ENCODE data around the gene USP51. TPM values are rescaled to one million over a fixed set of nuclear protein-coding genes. Genes with fewer than 3 reads are reported as not detected.
"Not testable (repeated sequence)": the region's sequence is repeated elsewhere in the genome, so short reads cannot be mapped to it uniquely, and the experiment has no call there.

USP51 gene
- total RNA-seq, 1 experiment from 2014 or later, result 6.8 TPM

DNA sequence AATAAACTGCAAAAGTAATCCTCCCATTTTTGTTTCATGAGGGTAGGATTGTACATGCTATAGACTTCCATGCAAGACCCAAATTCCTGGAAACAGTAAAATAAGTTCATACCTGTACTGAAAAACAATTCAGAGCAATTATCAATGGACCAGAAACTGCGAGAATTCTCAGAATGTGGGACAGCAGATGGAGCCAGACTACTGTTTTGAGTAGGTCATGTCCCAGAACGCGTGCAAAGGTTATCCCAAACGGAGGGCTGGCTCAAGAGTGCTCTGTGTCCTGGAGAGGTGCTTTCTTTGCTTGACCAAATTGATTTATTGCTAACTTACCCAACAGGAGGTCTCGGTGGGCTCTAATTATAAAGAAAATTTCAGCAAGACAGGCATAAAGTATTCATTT lies 39.4 kb downstream of the USP51 start:
- no peak overlapping the region for H3K4me2 ChIP-seq (ENCODE audit: insufficient read depth, insufficient read length, low read length)
- H2BK5ac ChIP-seq (ENCODE audit: insufficient read length, low read length), result no peak overlapping the region
- H3K9me3 ChIP-seq (ENCODE audit: control insufficient read depth, low read depth, low read length), result peaks cover 20% of the 10 kb centered on the region
- no peak overlapping the region for H3K23ac ChIP-seq (ENCODE audit: insufficient read length, low read depth, low read length)
- no peaks in the 10 kb centered on the region for H3K79me2 ChIP-seq (ENCODE audit: insufficient read depth, low read length)
- Mint-ChIP-seq H3K9me3 (peaks cover 59 to 62% of the 10 kb centered on the region in 2 experiments), H3K27ac (no peak overlapping the region), H3K4me3 (no peak overlapping the region; a peak in 1 of 5 replicates), H3K4me1 (peaks cover 4% of the 10 kb centered on the region in 2 experiments; a peak in 3 of 4 replicates), H3K36me3 (ENCODE audit: insufficient read depth in 1 of 3, low read depth in 3 of 3) (peaks cover 0 to 12% (median 0%) of the 10 kb centered on the region in 3 experiments; a peak in 1 of 7 replicates), H3K27me3 (ENCODE audit: low read depth) (peaks cover 5% of the 10 kb centered on the region)
- H3K79me1 ChIP-seq (ENCODE audit: insufficient read depth, low read depth, low read length, poor library complexity, severe bottlenecking), result no peaks in the 10 kb centered on the region
- H2BK20ac ChIP-seq (ENCODE audit: low read depth, low read length, poor library complexity, severe bottlenecking), result no peak overlapping the region
- no peak overlapping the region for H3K56ac ChIP-seq (ENCODE audit: insufficient read length, low read depth, low read length)
- no peak overlapping the region for H3K4ac ChIP-seq (ENCODE audit: low read depth, low read length)
- no peak overlapping the region for H2BK120ac ChIP-seq (ENCODE audit: low read depth, low read length, poor library complexity, severe bottlenecking)
- H3K27me3 ChIP-seq (ENCODE audit: insufficient read depth, low read length), result no peaks in the 10 kb centered on the region
- no peaks in the 10 kb centered on the region for H3K4me1 ChIP-seq (ENCODE audit: insufficient read depth, low read length)
- no peak overlapping the region for H3T11ph ChIP-seq (ENCODE audit: low read length)
- WGBS (ENCODE audit: extremely low coverage, insufficient read length, low lambda C conversion rate), result no CpG with 5 or more reads among the region's 5 CpGs
- H2BK12ac ChIP-seq (ENCODE audit: insufficient read length, low read depth, low read length), result no peak overlapping the region
- peaks cover 9% of the 10 kb centered on the region for H3K23me2 ChIP-seq (ENCODE audit: insufficient read length, low read depth, low read length, poor library complexity, severe bottlenecking)
- DNase-seq, result no peak
- no peaks in the 10 kb centered on the region for H4K20me1 ChIP-seq (ENCODE audit: control insufficient read depth, insufficient read depth, insufficient read length)
- H4K91ac ChIP-seq (ENCODE audit: insufficient read length, low read depth, low read length), result no peak overlapping the region
- H4K8ac ChIP-seq (replicated peaks; ENCODE audit: insufficient read length, low read depth, low read length), result no peak overlapping the region
- H2AFZ ChIP-seq (ENCODE audit: low read length), result no peak overlapping the region
- TF ChIP-seq, protein P1, sequence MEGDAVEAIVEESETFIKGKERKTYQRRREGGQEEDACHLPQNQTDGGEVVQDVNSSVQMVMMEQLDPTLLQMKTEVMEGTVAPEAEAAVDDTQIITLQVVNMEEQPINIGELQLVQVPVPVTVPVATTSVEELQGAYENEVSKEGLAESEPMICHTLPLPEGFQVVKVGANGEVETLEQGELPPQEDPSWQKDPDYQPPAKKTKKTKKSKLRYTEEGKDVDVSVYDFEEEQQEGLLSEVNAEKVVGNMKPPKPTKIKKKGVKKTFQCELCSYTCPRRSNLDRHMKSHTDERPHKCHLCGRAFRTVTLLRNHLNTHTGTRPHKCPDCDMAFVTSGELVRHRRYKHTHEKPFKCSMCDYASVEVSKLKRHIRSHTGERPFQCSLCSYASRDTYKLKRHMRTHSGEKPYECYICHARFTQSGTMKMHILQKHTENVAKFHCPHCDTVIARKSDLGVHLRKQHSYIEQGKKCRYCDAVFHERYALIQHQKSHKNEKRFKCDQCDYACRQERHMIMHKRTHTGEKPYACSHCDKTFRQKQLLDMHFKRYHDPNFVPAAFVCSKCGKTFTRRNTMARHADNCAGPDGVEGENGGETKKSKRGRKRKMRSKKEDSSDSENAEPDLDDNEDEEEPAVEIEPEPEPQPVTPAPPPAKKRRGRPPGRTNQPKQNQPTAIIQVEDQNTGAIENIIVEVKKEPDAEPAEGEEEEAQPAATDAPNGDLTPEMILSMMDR (conservative IDR thresholded peaks at IDR 0.05), result peak; percentile 21; the same call in 1 of the 3 replicates
- H3K9ac ChIP-seq (ENCODE audit: extremely low read depth, insufficient read length, low read length), result no peak overlapping the region
- no peak overlapping the region for H2AK5ac ChIP-seq (ENCODE audit: insufficient read length, low read length)
- H3K18ac ChIP-seq (ENCODE audit: insufficient read length, low read depth, low read length), result no peak overlapping the region
- no peak overlapping the region for H4K5ac ChIP-seq (ENCODE audit: insufficient read length, low read depth, low read length)
- no peak overlapping the region for H2BK15ac ChIP-seq (ENCODE audit: low read depth, low read length)
- H3K27ac ChIP-seq (ENCODE audit: insufficient read length, low read depth, low read length), result no peak overlapping the region
- H3K14ac ChIP-seq (ENCODE audit: insufficient read depth, low read length), result no peak overlapping the region

DNA sequence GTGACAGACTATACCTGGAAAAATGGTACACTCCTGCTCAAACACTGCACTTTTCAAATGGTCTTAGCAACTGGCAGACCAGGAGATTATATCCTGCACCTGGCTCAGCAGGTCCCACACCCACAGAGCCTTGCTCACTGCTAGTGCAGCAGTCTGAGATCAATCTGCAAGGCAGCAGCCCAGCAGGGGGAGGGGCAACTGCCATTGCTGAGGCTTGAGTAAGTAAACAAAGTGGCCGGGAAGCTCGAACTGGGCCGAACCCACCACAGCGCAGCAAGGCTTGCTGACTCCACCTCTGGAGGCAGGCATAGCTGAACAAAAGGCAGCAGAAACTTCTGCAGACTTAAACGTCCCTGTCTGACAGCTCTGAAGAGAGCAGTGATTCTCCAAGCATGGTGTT lies 46.2 kb downstream of the USP51 start:
- not testable (repeated sequence) for H2BK15ac ChIP-seq (ENCODE audit: low read depth, low read length); H3K27ac Mint-ChIP-seq; H4K91ac ChIP-seq (ENCODE audit: insufficient read length, low read depth, low read length); H3K79me2 ChIP-seq (ENCODE audit: insufficient read depth, low read length); DNase-seq; H3K9ac ChIP-seq (ENCODE audit: extremely low read depth, insufficient read length, low read length); H3K4me3 Mint-ChIP-seq; H3K23me2 ChIP-seq (ENCODE audit: insufficient read length, low read depth, low read length, poor library complexity, severe bottlenecking); H3K23ac ChIP-seq (ENCODE audit: insufficient read length, low read depth, low read length); H2BK20ac ChIP-seq (ENCODE audit: low read depth, low read length, poor library complexity, severe bottlenecking); H2AFZ ChIP-seq (ENCODE audit: low read length); H3T11ph ChIP-seq (ENCODE audit: low read length); H2BK120ac ChIP-seq (ENCODE audit: low read depth, low read length, poor library complexity, severe bottlenecking); H3K4me1 Mint-ChIP-seq; H3K4me2 ChIP-seq (ENCODE audit: insufficient read depth, insufficient read length, low read length); H3K4ac ChIP-seq (ENCODE audit: low read depth, low read length); H3K79me1 ChIP-seq (ENCODE audit: insufficient read depth, low read depth, low read length, poor library complexity, severe bottlenecking); H2BK12ac ChIP-seq (ENCODE audit: insufficient read length, low read depth, low read length); H3K4me1 ChIP-seq (ENCODE audit: insufficient read depth, low read length); H4K5ac ChIP-seq (ENCODE audit: insufficient read length, low read depth, low read length); H2AK5ac ChIP-seq (ENCODE audit: insufficient read length, low read length); H3K56ac ChIP-seq (ENCODE audit: insufficient read length, low read depth, low read length); H3K27ac ChIP-seq (ENCODE audit: insufficient read length, low read depth, low read length); H3K27me3 ChIP-seq (ENCODE audit: insufficient read depth, low read length); H4K20me1 ChIP-seq (ENCODE audit: control insufficient read depth, insufficient read depth, insufficient read length); H4K8ac ChIP-seq (replicated peaks; ENCODE audit: insufficient read length, low read depth, low read length); H3K18ac ChIP-seq (ENCODE audit: insufficient read length, low read depth, low read length); H2BK5ac ChIP-seq (ENCODE audit: insufficient read length, low read length); H3K14ac ChIP-seq (ENCODE audit: insufficient read depth, low read length)
- peaks cover 13% of the 10 kb centered on the region for H3K27me3 Mint-ChIP-seq (ENCODE audit: low read depth)
- H3K36me3 Mint-ChIP-seq (ENCODE audit: insufficient read depth in 1 of 3, low read depth in 3 of 3), result peaks cover 0 to 36% (median 3%) of the 10 kb centered on the region in 3 experiments; a peak in 5 of 7 replicates
- peaks cover 36% of the 10 kb centered on the region for H3K9me3 ChIP-seq (ENCODE audit: control insufficient read depth, low read depth, low read length)
- no CpG with 5 or more reads among the region's 5 CpGs for WGBS (ENCODE audit: extremely low coverage, insufficient read length, low lambda C conversion rate)
- peaks cover 73 to 85% of the 10 kb centered on the region in 2 experiments for H3K9me3 Mint-ChIP-seq
